SK-N-MC (cell line): ENCODE data around the gene TMC1.

ENCODE experiments used
- DNase-seq: peaks from one replicate; pipeline ENCODE4 v3.0.0-alpha.2; 2011; ENCODE audit warnings: low read depth, low spot score
- H3K27ac ChIP-seq: fragments of 200-600 bp; sonication (generic); 2 replicates; pipeline ENCODE4 v1.5.1; 2016; ENCODE audit warnings: mixed run types
- H3K36me3 ChIP-seq: fragments of 200-600 bp; sonication (generic); 2 replicates; pipeline ENCODE4 v1.6.1; 2017; ENCODE audit warnings: antibody characterized with exemption, low read length, mixed read lengths; ENCODE audit not compliant: insufficient read depth
- H3K4me3 ChIP-seq: fragments of 200-600 bp; sonication (generic); 2 replicates; pipeline ENCODE4 v1.5.1; 2016
- H3K9ac ChIP-seq: fragments of 200-600 bp; sonication (generic); 2 replicates; pipeline ENCODE4 v1.8.0; 2017; ENCODE audit warnings: mixed run types, mixed read lengths; ENCODE audit not compliant: insufficient read length
- H3K9me3 ChIP-seq: fragments of 200-600 bp; sonication (generic); 2 replicates; pipeline ENCODE4 v1.6.1; 2017; ENCODE audit warnings: low read depth, mild to moderate bottlenecking, antibody characterized with exemption, low read length, moderate library complexity, mixed read lengths
- EZH2 ChIP-seq: fragments of 200-600 bp; sonication (generic); IDR thresholded peaks from one replicate; pipeline ENCODE4 v1.6.1; 2017; ENCODE audit warnings: antibody characterized with exemption
- FOXP2 ChIP-seq: optimal IDR thresholded peaks from 2 replicates; pipeline ENCODE3; 2011; ENCODE audit warnings: mild to moderate bottlenecking, moderate library complexity; ENCODE audit not compliant: insufficient read depth; ENCODE audit errors: extremely low read length, control extremely low read depth
- POLR2AphosphoS5 ChIP-seq: IDR thresholded peaks from 2 replicates; pipeline ENCODE4 v1.6.1; 2012; ENCODE audit warnings: mild to moderate bottlenecking, low read depth, low read length, borderline replicate concordance

TMC1 gene

GRCh38 chr9:72650206-72650605, 128.8 kb downstream of the TMC1 start:
- H3K9ac ChIP-seq: no peak overlapping the region
- no peak overlapping the region for H3K27ac ChIP-seq

GRCh38 chr9:72656021-72656420, 134.6 kb downstream of the TMC1 start:
- Histone ChIP-seq H3K4me3 (no peak overlapping the region), H3K9ac (no peak overlapping the region), H3K9me3 (no peaks in the 10 kb centered on the region), H3K27ac (no peak overlapping the region), H3K36me3 (no peaks in the 10 kb centered on the region)
- TF ChIP-seq POLR2AphosphoS5 (no peak), FOXP2 (no peak), EZH2 (no peak)
- no peak for DNase-seq

More at GRCh38 chr9:72650206-72650605, 128.8 kb downstream of the TMC1 start:
- no peak for DNase-seq
- Histone ChIP-seq H3K36me3 (no peaks in the 10 kb centered on the region), H3K4me3 (no peak overlapping the region), H3K9me3 (no peaks in the 10 kb centered on the region)
- TF ChIP-seq FOXP2 (no peak), EZH2 (no peak), POLR2AphosphoS5 (no peak)

GRCh38 chr9:72657023-72657422, 135.6 kb downstream of the TMC1 start:
- Histone ChIP-seq H3K36me3 (no peaks in the 10 kb centered on the region), H3K9me3 (no peaks in the 10 kb centered on the region), H3K9ac (no peak overlapping the region), H3K4me3 (no peak overlapping the region), H3K27ac (no peak overlapping the region)
- DNase-seq: no peak
- TF ChIP-seq FOXP2 (no peak), EZH2 (no peak), POLR2AphosphoS5 (no peak)

GRCh38 chr9:72658703-72659102, 137.3 kb downstream of the TMC1 start:
- H3K27ac ChIP-seq: no peak overlapping the region

GRCh38 chr9:72661401-72662135, 140.2 kb downstream of the TMC1 start:
- H3K36me3 ChIP-seq: no peaks in the 10 kb centered on the region
- H3K27ac ChIP-seq: no peak overlapping the region
- no peaks in the 10 kb centered on the region for H3K9me3 ChIP-seq
- no peak for DNase-seq
- no peak overlapping the region for H3K4me3 ChIP-seq
- TF ChIP-seq EZH2 (no peak), POLR2AphosphoS5 (no peak), FOXP2 (no peak)
- no peak overlapping the region for H3K9ac ChIP-seq

More at GRCh38 chr9:72658703-72659102, 137.3 kb downstream of the TMC1 start:
- Histone ChIP-seq H3K36me3 (no peaks in the 10 kb centered on the region), H3K9me3 (no peaks in the 10 kb centered on the region), H3K9ac (no peak overlapping the region), H3K4me3 (no peak overlapping the region)
- no peak for TF ChIP-seq EZH2
- TF ChIP-seq FOXP2: no peak
- no peak for TF ChIP-seq POLR2AphosphoS5
- peak; percentile 20 for DNase-seq

- Histone ChIP-seq H3K36me3 (no peaks in the 10 kb centered on the region), H3K4me3 (no peak overlapping the region), H3K9ac (no peak overlapping the region), H3K27ac (no peak overlapping the region), H3K9me3 (no peaks in the 10 kb centered on the region)
- no peak for TF ChIP-seq FOXP2
- no peak for TF ChIP-seq POLR2AphosphoS5
- TF ChIP-seq EZH2: no peak
- no peak for DNase-seq
Measured at GRCh38 chr9:72665421-72665820, 144.0 kb downstream of the TMC1 start.

- no peak for DNase-seq
- Histone ChIP-seq H3K27ac (no peak overlapping the region), H3K36me3 (no peaks in the 10 kb centered on the region), H3K4me3 (no peak overlapping the region), H3K9ac (no peak overlapping the region), H3K9me3 (no peaks in the 10 kb centered on the region)
- TF ChIP-seq EZH2 (no peak), FOXP2 (no peak), POLR2AphosphoS5 (no peak)
Measured at GRCh38 chr9:72667181-72667580, 145.8 kb downstream of the TMC1 start.

- no peak for DNase-seq
- Histone ChIP-seq H3K9me3 (no peaks in the 10 kb centered on the region), H3K36me3 (no peaks in the 10 kb centered on the region), H3K9ac (no peak overlapping the region), H3K27ac (no peak overlapping the region), H3K4me3 (no peak overlapping the region)
- TF ChIP-seq EZH2 (no peak), FOXP2 (no peak), POLR2AphosphoS5 (no peak)
Measured at GRCh38 chr9:72674961-72675360, 153.6 kb downstream of the TMC1 start.

- Histone ChIP-seq H3K36me3 (no peaks in the 10 kb centered on the region), H3K4me3 (no peak overlapping the region), H3K9me3 (no peaks in the 10 kb centered on the region), H3K27ac (no peak overlapping the region), H3K9ac (no peak overlapping the region)
- DNase-seq: no peak
- no peak for TF ChIP-seq POLR2AphosphoS5
- no peak for TF ChIP-seq EZH2
Measured at GRCh38 chr9:72675586-72675985, 154.2 kb downstream of the TMC1 start.
